ENCODE data around the gene SPATS1.

SPATS1 gene

GRCh38 chr6:44342489-44342888 is at the start of gene SPATS1:
SPATS1 (plus strand) TSS chr6:44342650; CDS start chr6:44343096, 446 bp downstream.
- DNase-seq, result peak in 12 of 56 donors; percentile 10 to 60 (median 28)

- DNase-seq, result no peak
Measured at GRCh38 chr6:44292661-44293365, 49.6 kb upstream of the SPATS1 start.

- DNase-seq, result no peak
Measured at GRCh38 chr6:44294832-44295791, 47.3 kb upstream of the SPATS1 start.

- peak in 25 of 56 donors; percentile 13 to 66 (median 39) for DNase-seq
Measured at GRCh38 chr6:44297063-44298038, 45.1 kb upstream of the SPATS1 start.

DNA sequence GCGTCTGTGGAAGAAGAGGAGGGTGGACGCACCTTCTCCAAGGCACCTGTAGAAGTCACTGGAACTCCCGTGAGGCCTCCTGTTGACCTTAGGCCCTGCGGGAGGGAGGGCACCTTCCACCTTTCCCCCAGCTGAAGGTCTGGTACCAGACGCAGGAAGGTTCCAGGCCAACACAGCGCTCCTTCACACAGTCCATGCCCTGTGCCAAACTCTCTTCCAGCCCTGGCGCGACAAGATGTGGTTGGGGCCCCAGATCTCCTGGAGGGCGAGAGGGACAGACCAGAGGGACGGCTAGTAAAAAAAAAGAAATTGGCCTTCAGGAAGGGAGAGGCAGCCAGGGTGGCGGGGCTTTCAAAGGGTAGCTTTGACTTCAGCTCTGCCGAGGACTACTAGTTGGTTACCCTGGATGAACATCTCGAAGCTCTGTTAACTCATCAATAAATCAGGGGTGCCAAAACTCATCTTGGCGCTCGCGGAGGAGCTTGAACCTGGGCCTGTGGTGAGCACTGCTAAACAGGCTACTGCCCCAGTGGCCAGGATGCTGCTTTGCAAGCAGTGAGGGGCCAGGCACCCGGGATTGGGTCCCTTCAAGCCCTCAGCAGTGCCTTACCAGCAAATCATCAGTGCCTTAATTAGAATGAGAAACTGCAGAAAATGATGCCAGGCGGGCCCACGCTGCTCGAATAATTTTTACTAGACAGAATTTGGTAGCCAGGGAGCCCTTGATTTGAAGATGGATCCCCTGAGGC is 44.2 kb upstream of the SPATS1 start:
- peak in 3 of 56 donors; percentile 12 to 31 (median 18) for DNase-seq

DNA sequence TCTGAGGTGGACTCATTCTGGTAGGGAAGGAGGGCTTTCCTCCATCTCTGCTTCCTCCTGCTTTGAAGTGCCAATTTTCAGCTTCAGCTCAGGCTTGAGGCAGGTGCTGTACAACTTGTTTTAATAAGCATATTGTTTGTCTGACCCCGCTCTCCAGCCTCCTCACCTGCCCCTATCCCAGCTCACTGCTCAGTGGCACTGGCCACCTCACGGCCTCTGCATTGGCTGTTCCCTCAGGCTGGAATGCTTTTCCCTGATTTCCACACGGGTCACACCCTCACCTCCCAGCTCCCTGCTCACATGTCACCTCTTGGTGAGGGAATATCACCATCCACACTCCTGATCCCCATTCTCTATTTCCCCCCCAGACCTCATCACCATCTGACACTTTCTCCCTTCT is 43.6 kb upstream of the SPATS1 start:
- DNase-seq, result no peak

DNA sequence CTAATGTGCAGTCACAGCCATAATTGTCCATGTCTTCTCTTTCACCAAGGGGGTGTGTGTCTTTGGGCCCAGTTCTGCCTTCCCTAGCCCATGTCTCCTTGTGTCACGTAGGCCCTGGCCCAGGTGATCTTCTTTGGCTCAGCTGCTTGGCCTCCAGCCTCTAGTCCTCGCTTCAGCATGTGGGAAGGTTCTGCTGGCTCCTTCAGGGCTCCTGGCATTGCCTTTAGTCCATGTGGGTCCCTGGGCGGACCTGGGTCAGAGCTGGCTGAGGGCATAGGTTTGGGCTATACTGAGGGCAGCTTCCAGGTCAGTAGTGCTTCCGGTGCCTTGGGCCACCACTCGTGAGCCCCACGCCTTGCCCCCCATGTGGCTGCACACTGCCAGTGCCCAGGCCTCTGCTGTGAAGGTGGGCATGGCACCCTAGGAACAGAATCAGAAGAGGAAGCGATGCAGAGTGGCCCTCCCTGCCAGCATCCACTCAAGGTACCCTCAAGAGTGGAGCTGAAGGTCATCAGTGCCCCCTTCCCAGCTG is 42.1 kb upstream of the SPATS1 start:
- DNase-seq, result no peak

DNA sequence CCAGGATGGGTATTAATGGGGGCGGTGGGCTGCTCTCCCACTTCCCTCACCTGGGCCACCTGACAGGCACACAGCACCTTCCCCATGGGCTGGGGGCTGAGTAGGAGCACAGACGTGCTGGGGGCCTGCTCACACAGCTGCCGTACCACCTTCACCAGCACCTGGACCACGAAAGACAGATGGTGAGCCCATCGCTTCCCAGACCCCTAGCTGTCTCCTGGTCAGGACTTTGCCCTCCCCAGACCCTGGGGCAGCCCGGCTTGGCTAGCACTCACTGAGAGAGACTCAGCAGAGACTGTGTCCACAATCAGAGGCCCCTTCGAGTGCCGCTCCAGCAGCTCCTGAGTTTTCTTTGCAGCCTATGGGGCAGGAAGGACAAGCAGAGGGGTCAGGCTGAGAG is 41.3 kb upstream of the SPATS1 start:
- DNase-seq, result no peak

- no peak for DNase-seq
Measured at GRCh38 chr6:44301782-44302564, 40.5 kb upstream of the SPATS1 start.

GRCh38 chr6:44302856-44303255 is 39.6 kb upstream of the SPATS1 start:
- DNase-seq, result no peak

DNA sequence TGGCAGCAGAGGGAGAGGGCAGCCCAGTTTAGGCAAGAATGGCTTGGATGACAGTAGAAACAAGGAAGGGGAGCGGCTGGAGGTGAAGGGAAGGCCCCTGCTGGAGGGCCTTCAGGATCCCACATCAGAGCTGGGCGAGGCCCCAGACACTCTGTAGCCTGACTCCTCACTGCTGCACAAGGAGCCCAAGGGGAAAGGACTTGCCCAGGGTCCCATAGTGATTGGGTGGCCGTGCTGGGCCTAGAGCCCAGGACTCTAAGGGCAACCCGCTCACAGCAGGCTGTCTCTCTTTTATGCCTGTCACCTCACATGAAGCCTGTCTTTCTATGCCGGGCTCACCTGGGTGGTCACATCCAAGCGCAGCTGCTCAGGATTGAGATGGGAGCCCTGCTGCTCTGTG is 38.6 kb upstream of the SPATS1 start:
- no peak for DNase-seq

- peak in 12 of 56 donors; percentile 8 to 34 (median 16) for DNase-seq
Measured at GRCh38 chr6:44304282-44305199, 37.9 kb upstream of the SPATS1 start.

DNA sequence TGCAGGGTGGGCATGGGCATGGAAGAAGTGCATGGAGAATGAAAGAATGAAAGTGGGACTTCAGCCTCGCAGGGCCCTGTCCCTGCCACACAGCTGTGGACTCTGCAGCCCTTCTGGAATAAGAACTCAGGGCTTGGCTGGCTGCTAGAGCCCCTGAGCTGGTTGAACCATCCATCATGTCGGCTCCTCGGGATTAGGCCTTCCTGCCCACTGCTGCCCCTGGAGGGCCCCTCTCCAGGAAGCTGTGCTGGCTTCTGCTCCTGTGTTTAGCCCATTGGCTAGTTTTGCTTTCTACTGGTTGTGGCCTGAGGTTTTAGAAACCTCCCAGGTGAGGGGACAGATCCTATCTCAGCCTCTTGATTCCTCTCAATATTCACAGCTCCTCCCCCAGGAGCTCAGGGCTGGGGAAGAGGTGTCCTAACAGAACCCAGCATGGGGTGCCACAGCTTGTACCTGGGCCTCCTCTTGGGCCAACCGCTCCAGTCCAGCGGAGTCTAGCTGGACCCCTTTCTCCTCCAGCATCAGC is 37.2 kb upstream of the SPATS1 start:
- no peak for DNase-seq

- no peak for DNase-seq
Measured at GRCh38 chr6:44306710-44307109, 35.7 kb upstream of the SPATS1 start.

DNA sequence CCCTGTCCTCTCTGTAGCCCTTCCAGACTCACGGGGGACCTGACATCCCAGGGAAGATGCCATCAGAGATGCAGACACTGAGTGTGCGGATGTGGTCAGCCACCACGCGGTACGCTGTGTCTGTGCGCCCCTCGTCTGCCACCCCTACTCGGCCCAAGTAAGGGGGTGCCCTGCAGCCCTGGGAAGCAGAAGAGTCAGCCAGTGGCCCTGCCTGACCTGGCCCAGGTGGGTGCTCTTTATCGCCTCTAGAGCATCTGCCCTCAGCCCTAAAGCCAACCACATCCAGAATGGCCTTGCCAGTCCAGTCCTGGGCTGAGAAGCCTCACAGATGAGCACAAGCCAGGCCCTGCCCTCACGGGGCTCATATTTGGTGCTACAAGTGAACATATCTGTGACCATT is 35.2 kb upstream of the SPATS1 start:
- no peak for DNase-seq

DNA sequence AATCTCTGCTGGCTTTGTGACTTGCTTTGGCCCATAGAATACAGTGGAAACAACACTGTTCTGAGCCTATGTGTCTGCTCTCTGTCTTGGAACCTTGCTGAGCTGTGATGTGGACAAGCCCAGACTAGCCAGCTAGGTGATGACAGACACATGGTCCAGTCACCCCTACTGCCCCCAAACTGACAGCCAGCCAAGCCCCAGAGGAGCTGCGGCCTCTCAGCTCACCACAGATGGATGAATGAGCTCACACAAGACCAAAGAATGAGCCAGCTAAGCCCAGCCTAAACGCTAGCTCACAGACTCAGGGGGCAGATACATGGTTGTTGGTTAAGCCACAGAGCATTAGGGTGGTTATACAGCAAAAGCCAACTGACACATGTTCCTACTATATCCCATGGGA is 33.4 kb upstream of the SPATS1 start:
- DNase-seq, result no peak

DNA sequence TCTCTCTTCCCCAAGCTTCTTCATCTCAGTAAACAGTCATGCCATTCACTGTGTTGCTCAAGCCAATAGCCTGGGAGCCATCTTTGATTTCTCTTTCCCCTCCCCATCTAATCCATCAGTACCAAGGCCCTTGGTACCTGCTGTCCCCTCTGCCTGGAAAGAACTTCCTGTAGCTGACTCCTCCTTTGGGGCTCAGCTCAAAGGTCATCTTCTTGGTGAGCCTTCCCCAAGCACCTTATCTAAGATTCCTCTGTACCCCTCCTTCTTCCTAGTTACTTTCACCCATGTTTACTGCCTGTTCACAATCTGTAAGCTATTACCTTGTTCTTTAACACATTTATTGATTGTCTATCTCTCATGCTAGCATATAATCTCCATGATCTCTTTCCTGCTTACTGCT is 32.8 kb upstream of the SPATS1 start:
- no peak for DNase-seq

DNA sequence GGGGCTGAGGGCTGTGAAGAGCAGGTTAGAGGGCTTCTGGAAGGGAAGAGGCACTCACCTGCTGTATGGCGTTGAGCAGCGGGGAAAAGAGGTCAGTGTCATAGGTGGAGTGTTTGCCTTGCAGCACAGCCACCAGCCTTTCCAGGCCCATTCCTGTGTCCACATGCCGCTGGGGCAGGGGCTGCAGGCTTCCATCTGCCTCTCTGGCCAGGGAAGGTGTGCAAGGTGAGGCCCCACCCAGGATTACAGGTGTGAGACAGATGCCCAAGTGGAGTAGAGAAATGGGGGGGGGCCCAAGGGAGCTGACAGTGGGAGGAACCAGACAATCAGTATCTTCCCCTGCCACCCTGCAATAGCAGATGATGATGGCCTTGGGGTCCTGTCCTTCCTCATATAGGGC is 32.2 kb upstream of the SPATS1 start:
- no peak for DNase-seq
